GM23338 (cell line): ENCODE measurements around the gene RGS6.

Experiments used
- EZH2 ChIP-seq: fragments of 200-600 bp; sonication (generic); IDR thresholded peaks from one replicate; pipeline ENCODE4 v1.8.0; 2017; ENCODE audit warnings: antibody characterized with exemption, mild to moderate bottlenecking, low read depth; ENCODE audit not compliant: unreplicated experiment
- POLR2AphosphoS5 ChIP-seq: IDR thresholded peaks from 2 replicates; pipeline ENCODE4 v1.6.1; 2016; ENCODE audit warnings: antibody characterized with exemption, low read depth
- TF ChIP-seq, protein P1 (sequence below), 2 experiments: fragments of 200-600 bp in 1 of 2; sonication (generic) in 1 of 2; conservative IDR thresholded peaks; 2 replicates each; pipeline versions ENCODE4 v1.5.1 to v1.6.1; 2016 to 2017; ENCODE audit warnings: antibody characterized with exemption in 2 of 2, low read depth in 2 of 2, mild to moderate bottlenecking in 2 of 2, moderate library complexity in 1 of 2

DNA sequence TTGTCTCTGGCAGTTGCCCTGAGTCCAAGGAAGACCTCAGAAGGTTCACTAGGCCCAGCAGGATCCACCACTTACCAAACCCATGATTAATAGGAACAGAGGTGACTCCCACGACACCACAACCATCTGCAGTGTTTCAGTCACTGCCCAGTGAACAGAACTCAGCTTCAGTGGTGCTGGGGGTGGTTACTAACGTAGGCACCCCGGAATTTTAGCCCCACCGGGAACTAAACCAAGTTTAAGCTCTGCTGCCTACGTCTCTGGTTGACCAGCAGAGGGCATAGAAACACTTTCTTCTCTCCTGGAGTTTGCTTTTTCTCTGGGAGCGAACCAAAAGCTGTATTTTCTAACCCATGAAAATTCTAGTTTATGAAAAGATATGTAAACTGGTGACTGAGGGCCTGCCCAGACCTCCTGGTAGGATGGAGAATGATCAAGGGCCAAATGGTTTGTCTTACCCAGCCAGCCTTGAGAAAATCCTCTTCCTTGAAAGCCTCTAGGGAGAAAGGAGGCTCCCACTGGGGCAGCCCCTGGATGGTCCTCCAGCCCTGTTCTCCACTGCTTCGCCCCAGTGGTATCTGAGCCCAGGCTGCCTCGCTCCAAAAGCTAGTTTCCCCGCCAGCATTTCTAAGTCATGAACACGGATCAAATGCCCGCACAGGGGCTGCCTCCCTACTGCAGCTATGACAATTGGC lies 581.9 kb downstream of the RGS6 start:
- TF ChIP-seq, protein P1, sequence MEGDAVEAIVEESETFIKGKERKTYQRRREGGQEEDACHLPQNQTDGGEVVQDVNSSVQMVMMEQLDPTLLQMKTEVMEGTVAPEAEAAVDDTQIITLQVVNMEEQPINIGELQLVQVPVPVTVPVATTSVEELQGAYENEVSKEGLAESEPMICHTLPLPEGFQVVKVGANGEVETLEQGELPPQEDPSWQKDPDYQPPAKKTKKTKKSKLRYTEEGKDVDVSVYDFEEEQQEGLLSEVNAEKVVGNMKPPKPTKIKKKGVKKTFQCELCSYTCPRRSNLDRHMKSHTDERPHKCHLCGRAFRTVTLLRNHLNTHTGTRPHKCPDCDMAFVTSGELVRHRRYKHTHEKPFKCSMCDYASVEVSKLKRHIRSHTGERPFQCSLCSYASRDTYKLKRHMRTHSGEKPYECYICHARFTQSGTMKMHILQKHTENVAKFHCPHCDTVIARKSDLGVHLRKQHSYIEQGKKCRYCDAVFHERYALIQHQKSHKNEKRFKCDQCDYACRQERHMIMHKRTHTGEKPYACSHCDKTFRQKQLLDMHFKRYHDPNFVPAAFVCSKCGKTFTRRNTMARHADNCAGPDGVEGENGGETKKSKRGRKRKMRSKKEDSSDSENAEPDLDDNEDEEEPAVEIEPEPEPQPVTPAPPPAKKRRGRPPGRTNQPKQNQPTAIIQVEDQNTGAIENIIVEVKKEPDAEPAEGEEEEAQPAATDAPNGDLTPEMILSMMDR (conservative IDR thresholded peaks at IDR 0.05; ENCODE audit: low read depth in 2 of 2) = peak; percentile 79
- no peak for TF ChIP-seq POLR2AphosphoS5
- no peak for TF ChIP-seq EZH2
